Activated CD4-positive, alpha-beta T cell treated with anti-CD3 and anti-CD28 coated beads for 36 hours (primary cell): Measurements from ENCODE around the gene SLC22A17. TPM values are rescaled to one million over a fixed set of nuclear protein-coding genes. Genes with fewer than 3 reads are reported as not detected.

ENCODE experiments used
- microRNA-seq: library from miRNA; unstranded; fragments of <30 nt; microRNA quantifications from one replicate; pipeline ENCODE4 v1.2.0, GENCODE V29; 2021; ENCODE audit warnings: borderline replicate concordance
- total RNA-seq, 2 experiments: library from RNA; stranded (reverse); gene quantifications; one replicate each; pipeline ENCODE4 v1.2.3, GENCODE V29; 2021

SLC22A17 gene
- total RNA-seq, 2 experiments from 2014 or later: 4.7 to 5.3 TPM

Small RNAs within 50 kb of the gene (microRNA-seq; reads per million reads assigned to microRNA genes)
- not detected for gene MIR208A

Other genes starting within 250 kb of the SLC22A17 start
- not detected for gene CIROP, start 247.9 kb downstream of the SLC22A17 start, total RNA-seq
- under 1 TPM; 0.19 to 0.34 TPM for gene CEBPE, start 233.6 kb downstream of the SLC22A17 start, total RNA-seq
- 1 to 10 TPM in 1 of 2 experiments, under 1 TPM in 1; 0.89 to 1.6 TPM for gene SLC7A8, start 169.2 kb downstream of the SLC22A17 start, total RNA-seq
- not detected for gene RNF212B, start 115.0 kb downstream of the SLC22A17 start, total RNA-seq
- gene HOMEZ, start 66.8 kb downstream of the SLC22A17 start, total RNA-seq: 10 to 100 TPM; 13.7 to 17.5 TPM
- gene PPP1R3E, start 50.0 kb downstream of the SLC22A17 start, total RNA-seq: 10 to 100 TPM; 30.9 to 44.6 TPM
- gene BCL2L2, start 46.1 kb downstream of the SLC22A17 start, total RNA-seq: 1 to 10 TPM in 1 of 2 experiments, under 1 TPM in 1; 0.73 to 1.2 TPM
- 100 to 1,000 TPM; 237 to 338 TPM for gene PABPN1, start 31.4 kb downstream of the SLC22A17 start, total RNA-seq
- not detected for gene EFS, start 12.3 kb upstream of the SLC22A17 start, total RNA-seq
- gene IL25, start 19.9 kb upstream of the SLC22A17 start, total RNA-seq: not detected
- not detected for gene CMTM5, start 24.2 kb upstream of the SLC22A17 start, total RNA-seq
- under 1 TPM; 0.14 to 0.16 TPM for gene MYH6, start 55.4 kb upstream of the SLC22A17 start, total RNA-seq
- gene MYH7, start 82.8 kb upstream of the SLC22A17 start, total RNA-seq: under 1 TPM; 0.05 to 0.07 TPM
- 10 to 100 TPM; 53.0 to 57.8 TPM for gene NGDN, start 116.8 kb upstream of the SLC22A17 start, total RNA-seq
- 1 to 10 TPM; 1.0 to 1.3 TPM for gene ZFHX2, start 198.9 kb upstream of the SLC22A17 start, total RNA-seq
- 1 to 10 TPM; 8.3 to 8.5 TPM for gene THTPA, start 203.4 kb upstream of the SLC22A17 start, total RNA-seq
- gene AP1G2, start 214.9 kb upstream of the SLC22A17 start, total RNA-seq: 100 to 1,000 TPM; 162 to 166 TPM
- gene JPH4, start 225.9 kb upstream of the SLC22A17 start, total RNA-seq: not detected